H1 (cell line): ENCODE measurements around the gene CAB39L. TPM values are rescaled to one million over a fixed set of nuclear protein-coding genes. Genes with fewer than 3 reads are reported as not detected.

Source experiments
- CTCF ChIA-PET: fragments of 300-600 bp; sonication (Branson Sonifier 250); formaldehyde crosslinking; loops from one replicate; lab custom pipeline; 2021; ENCODE audit not compliant: partially characterized antibody; lab: Charles Lee
- POLR2A ChIA-PET: fragments of 300-600 bp; sonication (Branson Sonifier 250); formaldehyde crosslinking; loops from one replicate; lab custom pipeline; 2021; ENCODE audit warnings: inconsistent platforms; ENCODE audit not compliant: partially characterized antibody; lab: Charles Lee
- DNase-seq, 2 experiments: peaks; one replicate each; pipeline versions ENCODE4 v3.0.0 to v3.0.0-alpha.2; 2010 to 2022; ENCODE audit warnings: low spot score in 2 of 2, low read depth in 1 of 2, mixed read lengths in 1 of 2
- FAIRE-seq: peaks from 2 replicates; lab custom pipeline; 2011; peaks lifted over from hg19 to GRCh38; lab: Jason Lieb, UNC
- H2AFZ ChIP-seq: 2 replicates; pipeline ENCODE4 v1.8.1; 2012; ENCODE audit warnings: low read length, inconsistent platforms
- H2AK5ac ChIP-seq: 2 replicates; pipeline ENCODE4 v1.6.1; 2013; ENCODE audit warnings: low read depth, low read length
- H2BK120ac ChIP-seq: replicated peaks from 2 replicates; pipeline ENCODE3; 2013; ENCODE audit warnings: low read depth, low read length, inconsistent platforms
- H2BK12ac ChIP-seq: 2 replicates; pipeline ENCODE4 v1.6.1; 2013; ENCODE audit warnings: low read depth, low read length
- H2BK15ac ChIP-seq: 2 replicates; pipeline ENCODE4 v1.6.1; 2013; ENCODE audit warnings: low read length
- H2BK20ac ChIP-seq: 2 replicates; pipeline ENCODE4 v1.6.1; 2013; ENCODE audit warnings: low read length
- H2BK5ac ChIP-seq: 2 replicates; pipeline ENCODE4 v1.6.1; 2013; ENCODE audit warnings: low read depth, low read length
- H3K14ac ChIP-seq: 2 replicates; pipeline ENCODE4 v1.6.1; 2013; ENCODE audit warnings: inconsistent platforms; ENCODE audit not compliant: insufficient read length
- H3K18ac ChIP-seq: 2 replicates; pipeline ENCODE4 v1.6.1; 2013; ENCODE audit warnings: low read length; ENCODE audit errors: extremely low read depth
- H3K23ac ChIP-seq: 2 replicates; pipeline ENCODE4 v1.6.1; 2013; ENCODE audit warnings: inconsistent platforms; ENCODE audit not compliant: insufficient read length
- H3K23me2 ChIP-seq: 2 replicates; pipeline ENCODE4 v1.6.1; 2013; ENCODE audit warnings: low read depth, low read length
- H3K27ac ChIP-seq: 2 replicates; pipeline ENCODE4 v1.6.1; 2011; ENCODE audit warnings: low read depth, low read length, inconsistent platforms
- H3K27me3 ChIP-seq, 4 experiments: replicated peaks in 1 of 4; 1 replicate in 1 of 4; 2 replicates in 3 of 4; pipeline versions ENCODE4 v1.6.1 to v1.8.1; 2011 to 2013; ENCODE audit warnings: low read length in 3 of 4, mild to moderate bottlenecking in 3 of 4, inconsistent platforms in 2 of 4, mixed read lengths in 2 of 4, moderate library complexity in 1 of 4; ENCODE audit not compliant: control insufficient read depth in 3 of 4, insufficient read depth in 3 of 4; ENCODE audit errors: extremely low read depth in 1 of 4
- H3K36me3 ChIP-seq, 4 experiments: 2 replicates each; pipeline versions ENCODE4 v1.6.1 to v1.8.1; 2011 to 2013; ENCODE audit warnings: mild to moderate bottlenecking in 4 of 4, low read length in 3 of 4, moderate library complexity in 2 of 4, control low read depth in 1 of 4, inconsistent platforms in 1 of 4; ENCODE audit not compliant: insufficient read depth in 4 of 4, control insufficient read depth in 2 of 4
- H3K4ac ChIP-seq: replicated peaks from 2 replicates; pipeline ENCODE3; 2013; ENCODE audit warnings: low read length, low read depth, mixed read lengths, inconsistent platforms; ENCODE audit not compliant: insufficient read length
- H3K4me1 ChIP-seq, 4 experiments: replicated peaks in 1 of 4; 1 replicate in 1 of 4; 2 replicates in 3 of 4; pipeline versions ENCODE4 v1.6.1 to v1.8.1; 2011 to 2013; ENCODE audit warnings: low read length in 3 of 4, inconsistent platforms in 2 of 4, mixed read lengths in 1 of 4; ENCODE audit not compliant: insufficient read depth in 4 of 4, control insufficient read depth in 3 of 4
- H3K4me2 ChIP-seq, 2 experiments: 2 replicates each; pipeline versions ENCODE4 v1.6.1 to v1.8.1; 2011 to 2013; ENCODE audit warnings: low read depth in 2 of 2, low read length in 2 of 2, control low read depth in 1 of 2, inconsistent platforms in 1 of 2, mild to moderate bottlenecking in 1 of 2; ENCODE audit not compliant: insufficient read depth in 1 of 2
- H3K4me3 ChIP-seq, 4 experiments: fragments of 200-600, 300-600 bp in 1 of 4; sonication (generic), shearing (Covaris generic), sonication (Bioruptor Twin) in 1 of 4; 2 replicates each; pipeline versions ENCODE4 v1.5.1 to v1.8.1; 2011 to 2016; ENCODE audit warnings: low read length in 4 of 4, low read depth in 3 of 4, control low read depth in 2 of 4, inconsistent platforms in 2 of 4, mild to moderate bottlenecking in 2 of 4, mixed read lengths in 1 of 4, moderate library complexity in 1 of 4; ENCODE audit not compliant: insufficient read depth in 2 of 4; ENCODE audit errors: extremely low read depth in 1 of 4
- H3K56ac ChIP-seq: replicated peaks from 2 replicates; pipeline ENCODE3; 2013; ENCODE audit warnings: low read depth, mild to moderate bottlenecking, mixed read lengths, low read length, inconsistent platforms; ENCODE audit not compliant: insufficient read length
- H3K79me1 ChIP-seq: 2 replicates; pipeline ENCODE4 v1.6.1; 2013; ENCODE audit warnings: low read depth, low read length, control low read depth
- H3K79me2 ChIP-seq, 2 experiments: 2 replicates each; pipeline versions ENCODE4 v1.6.1 to v1.8.1; 2012 to 2013; ENCODE audit warnings: low read length in 2 of 2, mild to moderate bottlenecking in 2 of 2, inconsistent platforms in 1 of 2; ENCODE audit not compliant: insufficient read depth in 2 of 2, control insufficient read depth in 1 of 2
- H3K9ac ChIP-seq, 4 experiments: replicated peaks in 1 of 4; 1 replicate in 1 of 4; 2 replicates in 3 of 4; pipeline versions ENCODE4 v1.6.1 to v1.8.1; 2011 to 2013; ENCODE audit warnings: low read depth in 3 of 4, low read length in 3 of 4, control low read depth in 2 of 4, mild to moderate bottlenecking in 2 of 4, moderate library complexity in 2 of 4, inconsistent platforms in 1 of 4; ENCODE audit errors: extremely low read depth in 1 of 4
- H3K9me3 ChIP-seq, 2 experiments: 2 replicates each; pipeline versions ENCODE4 v1.6.1 to v1.8.1; 2012 to 2013; ENCODE audit warnings: mild to moderate bottlenecking in 2 of 2, moderate library complexity in 2 of 2, control low read depth in 1 of 2, inconsistent platforms in 1 of 2, low read depth in 1 of 2, low read length in 1 of 2, mixed read lengths in 1 of 2; ENCODE audit not compliant: insufficient read depth in 2 of 2
- H4K20me1 ChIP-seq, 2 experiments: replicated peaks in 1 of 2; 2 replicates each; pipeline versions ENCODE3 to v1.8.1; 2011 to 2013; ENCODE audit warnings: inconsistent platforms in 2 of 2, low read length in 2 of 2, mild to moderate bottlenecking in 1 of 2; ENCODE audit not compliant: insufficient read depth in 2 of 2, control insufficient read depth in 1 of 2
- H4K5ac ChIP-seq: 2 replicates; pipeline ENCODE4 v1.6.1; 2013; ENCODE audit warnings: low read length, low read depth, mixed read lengths, inconsistent platforms; ENCODE audit not compliant: insufficient read length
- H4K8ac ChIP-seq: 2 replicates; pipeline ENCODE4 v1.8.0; 2013; ENCODE audit warnings: mild to moderate bottlenecking, moderate library complexity, low read length, inconsistent platforms; ENCODE audit not compliant: insufficient read depth; ENCODE audit errors: extremely low read depth
- H4K91ac ChIP-seq: replicated peaks from 2 replicates; pipeline ENCODE3; 2013; ENCODE audit warnings: low read length, mixed read lengths, inconsistent platforms; ENCODE audit not compliant: insufficient read length
- ATF3 ChIP-seq: IDR thresholded peaks from 2 replicates; pipeline ENCODE4 v1.6.1; 2011; ENCODE audit warnings: low read depth, mild to moderate bottlenecking, low read length; ENCODE audit not compliant: insufficient read depth
- BRCA1 ChIP-seq: IDR thresholded peaks from 2 replicates; pipeline ENCODE4 v1.6.1; 2012; ENCODE audit warnings: low read depth, low read length, improper control_type of control experiment
- GABPA ChIP-seq: IDR thresholded peaks from 2 replicates; pipeline ENCODE4 v1.6.1; 2011; ENCODE audit warnings: mild to moderate bottlenecking, low read length, moderate library complexity, borderline replicate concordance; ENCODE audit not compliant: insufficient read depth
- KDM1A ChIP-seq: fragments of 200-600, 300-600 bp; sonication (generic); IDR thresholded peaks from 2 replicates; pipeline ENCODE4 v1.7.1; 2016; ENCODE audit warnings: mild to moderate bottlenecking, low read length, borderline replicate concordance
- KDM5A ChIP-seq: fragments of 200-600 bp; IDR thresholded peaks from 2 replicates; pipeline ENCODE4 v1.7.1; 2012; ENCODE audit warnings: mild to moderate bottlenecking, low read length, inconsistent platforms, mixed read lengths
- MAFK ChIP-seq: IDR thresholded peaks from 2 replicates; pipeline ENCODE4 v1.6.1; 2012; ENCODE audit warnings: low read depth, mild to moderate bottlenecking, improper control_type of control experiment, low read length
- MAX ChIP-seq: IDR thresholded peaks from 2 replicates; pipeline ENCODE4 v1.6.1; 2012; ENCODE audit warnings: inconsistent platforms
- RAD21 ChIP-seq, 2 experiments: IDR thresholded peaks in 1 of 2; conservative IDR thresholded peaks in 1 of 2; 2 replicates each; pipeline ENCODE4 v1.6.1; 2011; ENCODE audit warnings: low read depth in 2 of 2, low read length in 2 of 2, improper control_type of control experiment in 1 of 2, inconsistent platforms in 1 of 2, mild to moderate bottlenecking in 1 of 2, moderate library complexity in 1 of 2
- RFX5 ChIP-seq: IDR thresholded peaks from 2 replicates; pipeline ENCODE4 v1.6.1; 2011; ENCODE audit warnings: low read depth, low read length, improper control_type of control experiment, borderline replicate concordance
- SRF ChIP-seq: IDR thresholded peaks from 2 replicates; pipeline ENCODE4 v1.6.1; 2011; ENCODE audit warnings: mild to moderate bottlenecking, low read depth, low read length, moderate library complexity
- TAF7 ChIP-seq: optimal IDR thresholded peaks from 2 replicates; pipeline ENCODE3; 2011; ENCODE audit warnings: low read depth, mild to moderate bottlenecking, inconsistent platforms, low read length, moderate library complexity, borderline replicate concordance
- YY1 ChIP-seq: IDR thresholded peaks from 2 replicates; pipeline ENCODE4 v1.6.1; 2011; ENCODE audit warnings: low read depth, mild to moderate bottlenecking, low read length
- ZNF274 ChIP-seq: IDR thresholded peaks from 2 replicates; pipeline ENCODE4 v1.7.0; 2012; ENCODE audit warnings: low read length, borderline replicate concordance; ENCODE audit errors: extremely low read depth
- WGBS, 2 experiments: shearing (Covaris generic) in 1 of 2; methylation state at CpG; one replicate each; pipeline versions ENCODE4 v1.1.6 to v1.1.7; 2013 to 2015; ENCODE audit warnings: low lambda C conversion rate in 2 of 2, mixed read lengths in 2 of 2, inconsistent platforms in 1 of 2, low coverage in 1 of 2, missing lambda C conversion rate in 1 of 2; ENCODE audit not compliant: insufficient replicate concordance in 2 of 2, insufficient coverage in 1 of 2, insufficient read length in 1 of 2; ENCODE audit errors: extremely low coverage in 1 of 2, missing lambda C conversion rate in 1 of 2; 5-methylcytosine and 5-hydroxymethylcytosine counted together
- polyA plus RNA-seq, 7 experiments: library from polyadenylated mRNA; depleted of rRNA in 3 of 7; stranded (reverse) in 5 of 7; unstranded in 2 of 7; fragments of >200 nt in 5 of 7; fragments of 200-250 nt in 2 of 7; gene quantifications; 1 replicate in 5 of 7; 2 replicates in 1 of 7; 4 replicates in 1 of 7; pipeline versions ENCODE4 v1.2.1 to v1.2.3, GENCODE V29; 2011 to 2013; ENCODE audit warnings: missing spikeins in 2 of 7, mixed read lengths in 2 of 7
- total RNA-seq: library from RNA; stranded (reverse); fragmentation: NEBNext Ultra II Directional; extraction: Animal tissue kit (Norgen Biotek cat#: 25700); gene quantifications from 2 replicates; pipeline ENCODE4 v1.2.1, GENCODE V29; 2021

Gene CAB39L
- total and polyA plus RNA-seq, 2 of the 8 experiments (the other 6 are each of a cell fraction or from before 2014, with no cell fraction given): 2.5 to 4.8 TPM

- Histone ChIP-seq H3K56ac (no peak overlapping the region), H3K9me3 (no peaks in the 10 kb centered on the region), H3K18ac (no peak overlapping the region), H3K27ac (no peak overlapping the region), H3K79me2 (no peaks in the 10 kb centered on the region), H2AFZ (no peak overlapping the region), H3K23me2 (no peaks in the 10 kb centered on the region), H3K4ac (no peak overlapping the region), H2BK120ac (no peak overlapping the region), H4K91ac (no peak overlapping the region), H3K9ac (no peak overlapping the region), H3K4me2 (no peak overlapping the region), H2AK5ac (no peak overlapping the region), H4K20me1 (no peaks in the 10 kb centered on the region), H3K4me3 (no peak overlapping the region), H2BK5ac (no peak overlapping the region), H2BK12ac (no peak overlapping the region), H3K79me1 (no peaks in the 10 kb centered on the region), H3K4me1 (peaks cover 0 to 3% (median 0%) of the 10 kb centered on the region in 4 experiments; a peak in 1 of 7 replicates), H2BK20ac (no peak overlapping the region), H3K14ac (no peak overlapping the region), H4K5ac (no peak overlapping the region), H2BK15ac (no peak overlapping the region), H3K36me3 (no peaks in the 10 kb centered on the region), H3K23ac (no peak overlapping the region), H3K27me3 (peaks cover 2 to 13% (median 6%) of the 10 kb centered on the region in 4 experiments; a peak in 5 of 7 replicates), H4K8ac (no peak overlapping the region)
- CTCF ChIA-PET: interaction anchor here (0.5 to 1.7 kb wide), 2 partner anchors 9 to 231 kb away, joined by 3 to 7 read pairs; no protein-coding TSS in a partner anchor
- FAIRE-seq (no peak), DNase-seq (no peak)
- POLR2A ChIA-PET: no interaction called here
- WGBS, 2 experiments: 82% methylated on average over 1 of the region's 1 CpG; no CpG with 5 or more reads in 1 of the 2 experiments
- TF ChIP-seq ZNF274: no peak
- TF ChIP-seq TAF7: no peak
- TF ChIP-seq MAFK: no peak
- no peak for TF ChIP-seq SRF
- no peak for TF ChIP-seq RFX5
- TF ChIP-seq MAX: no peak
- TF ChIP-seq YY1: no peak
- no peak for TF ChIP-seq ATF3
- TF ChIP-seq RAD21 (IDR thresholded peaks at IDR 0.05 in 1 of 2, conservative IDR thresholded peaks at IDR 0.05 in 1 of 2; ENCODE audit: low read depth in 2 of 2, low read length in 2 of 2): no peak
- no peak for TF ChIP-seq GABPA
- no peak for TF ChIP-seq KDM1A
- TF ChIP-seq BRCA1: no peak
- TF ChIP-seq KDM5A: no peak
Measured at GRCh38 chr13:49418206-49418605, 25.7 kb downstream of the CAB39L start.
